ENCODE data around the gene SLC4A9. TPM values are rescaled to one million over a fixed set of nuclear protein-coding genes. Genes with fewer than 3 reads are reported as not detected.
A peak's percentile ranks its signal among the peaks of the same experiment; 100 is the strongest.

The SLC4A9 gene
- total RNA-seq, 4 donors from 2014 or later, result 0.38 to 2.5 (median 0.40) TPM; not detected in 1

DNA sequence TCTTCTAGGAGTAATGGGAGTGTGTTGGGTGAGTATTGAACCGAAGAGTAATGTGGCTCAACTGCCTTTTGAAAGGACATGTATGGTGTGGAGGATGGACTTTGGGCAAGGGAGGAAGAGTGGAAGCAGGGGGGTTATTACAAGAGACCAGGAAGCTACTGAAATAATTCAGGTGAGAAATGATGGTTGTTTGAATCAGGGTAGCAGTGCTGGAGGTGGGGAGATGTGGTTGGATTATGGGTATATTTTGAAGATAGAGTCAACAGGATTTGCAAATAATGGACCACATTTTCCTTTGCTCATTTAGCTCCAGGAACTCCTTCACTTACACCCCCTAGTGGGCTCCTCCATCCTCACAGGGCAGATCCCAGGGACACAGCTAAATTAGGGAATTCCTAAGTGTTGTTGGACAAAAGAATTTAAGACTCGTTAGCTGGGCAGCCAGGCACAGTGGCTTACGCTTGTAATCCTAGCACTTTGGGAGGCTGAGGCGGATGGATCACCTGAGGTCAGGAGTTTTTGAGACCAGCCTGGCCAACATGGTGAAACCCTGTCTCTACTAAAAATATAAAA is 1.2 kb upstream of the SLC4A9 start:
- Histone ChIP-seq H3K4me3 (no peak overlapping the region), H3K9me3 (no peaks in the 10 kb centered on the region), H3K36me3 (no peaks in the 10 kb centered on the region), H3K4me1 (peaks cover 0 to 16% (median 5%) of the 10 kb centered on the region in 4 donors), H3K27ac (no peak overlapping the region), H3K27me3 (no peaks in the 10 kb centered on the region)
- no peak for DNase-seq
- TF ChIP-seq, protein P1, sequence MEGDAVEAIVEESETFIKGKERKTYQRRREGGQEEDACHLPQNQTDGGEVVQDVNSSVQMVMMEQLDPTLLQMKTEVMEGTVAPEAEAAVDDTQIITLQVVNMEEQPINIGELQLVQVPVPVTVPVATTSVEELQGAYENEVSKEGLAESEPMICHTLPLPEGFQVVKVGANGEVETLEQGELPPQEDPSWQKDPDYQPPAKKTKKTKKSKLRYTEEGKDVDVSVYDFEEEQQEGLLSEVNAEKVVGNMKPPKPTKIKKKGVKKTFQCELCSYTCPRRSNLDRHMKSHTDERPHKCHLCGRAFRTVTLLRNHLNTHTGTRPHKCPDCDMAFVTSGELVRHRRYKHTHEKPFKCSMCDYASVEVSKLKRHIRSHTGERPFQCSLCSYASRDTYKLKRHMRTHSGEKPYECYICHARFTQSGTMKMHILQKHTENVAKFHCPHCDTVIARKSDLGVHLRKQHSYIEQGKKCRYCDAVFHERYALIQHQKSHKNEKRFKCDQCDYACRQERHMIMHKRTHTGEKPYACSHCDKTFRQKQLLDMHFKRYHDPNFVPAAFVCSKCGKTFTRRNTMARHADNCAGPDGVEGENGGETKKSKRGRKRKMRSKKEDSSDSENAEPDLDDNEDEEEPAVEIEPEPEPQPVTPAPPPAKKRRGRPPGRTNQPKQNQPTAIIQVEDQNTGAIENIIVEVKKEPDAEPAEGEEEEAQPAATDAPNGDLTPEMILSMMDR (IDR thresholded peaks at IDR 0.05), result peak in 3 of 6 experiments; percentile 5 to 15 (median 10)
- TF ChIP-seq POLR2A (IDR thresholded peaks at IDR 0.05), result no peak

GRCh38 chr5:140360681-140361479 is 886 bp downstream of the SLC4A9 start:
- H3K4me3 ChIP-seq, result no peak overlapping the region
- no peak for TF ChIP-seq POLR2A (IDR thresholded peaks at IDR 0.05)
- TF ChIP-seq, protein P1 (IDR thresholded peaks at IDR 0.05), result no peak
- peaks cover 0 to 16% (median 5%) of the 10 kb centered on the region in 4 donors for H3K4me1 ChIP-seq
- no peaks in the 10 kb centered on the region for H3K27me3 ChIP-seq
- no peaks in the 10 kb centered on the region for H3K9me3 ChIP-seq
- no peak for DNase-seq
- no peak overlapping the region for H3K27ac ChIP-seq
- no peaks in the 10 kb centered on the region for H3K36me3 ChIP-seq

DNA sequence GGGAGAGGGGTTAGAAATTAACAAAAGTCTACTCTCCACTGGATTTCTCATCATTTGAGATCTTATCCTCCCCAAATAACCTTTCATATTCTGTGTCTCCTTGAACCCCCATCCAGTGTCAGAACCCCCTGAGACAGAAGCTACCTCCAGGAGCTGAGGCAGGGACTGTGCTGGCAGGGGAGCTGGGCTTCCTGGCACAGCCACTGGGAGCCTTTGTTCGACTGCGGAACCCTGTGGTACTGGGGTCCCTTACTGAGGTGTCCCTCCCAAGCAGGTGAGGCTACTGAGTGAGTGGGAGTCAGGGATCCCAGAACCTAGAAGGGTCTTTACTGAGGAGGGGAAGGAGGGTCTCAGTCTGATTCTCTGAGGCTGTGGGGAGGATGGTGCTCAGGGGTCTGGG is 1.9 kb downstream of the SLC4A9 start:
- H3K27me3 ChIP-seq, result no peaks in the 10 kb centered on the region
- no peak for TF ChIP-seq POLR2A (IDR thresholded peaks at IDR 0.05)
- TF ChIP-seq, protein P1 (IDR thresholded peaks at IDR 0.05), result no peak
- no peaks in the 10 kb centered on the region for H3K9me3 ChIP-seq
- no peak for DNase-seq
- H3K4me3 ChIP-seq, result no peak overlapping the region
- H3K36me3 ChIP-seq, result no peaks in the 10 kb centered on the region
- H3K27ac ChIP-seq, result no peak overlapping the region
- peaks cover 0 to 16% (median 5%) of the 10 kb centered on the region in 4 donors for H3K4me1 ChIP-seq

GRCh38 chr5:140362311-140362710 is 2.3 kb downstream of the SLC4A9 start:
- H3K27ac ChIP-seq, result no peak overlapping the region
- TF ChIP-seq, protein P1 (IDR thresholded peaks at IDR 0.05), result no peak
- no peak for TF ChIP-seq POLR2A (IDR thresholded peaks at IDR 0.05)
- H3K4me3 ChIP-seq, result no peak overlapping the region

GRCh38 chr5:140362875-140363630 is 3.1 kb downstream of the SLC4A9 start:
- Histone ChIP-seq H3K36me3 (no peaks in the 10 kb centered on the region), H3K4me1 (peaks cover 0 to 7% (median 5%) of the 10 kb centered on the region in 4 donors), H3K27ac (no peak overlapping the region), H3K9me3 (no peaks in the 10 kb centered on the region), H3K4me3 (peak overlapping the region; percentile 13 to 50 (median 38)), H3K27me3 (no peaks in the 10 kb centered on the region)
- no peak for TF ChIP-seq POLR2A (IDR thresholded peaks at IDR 0.05)
- TF ChIP-seq, protein P1 (IDR thresholded peaks at IDR 0.05), result peak; percentile 48 to 98 (median 90)
- peak; percentile 73 to 91 (median 90) for DNase-seq

More at GRCh38 chr5:140362311-140362710, 2.3 kb downstream of the SLC4A9 start:
- Histone ChIP-seq H3K36me3 (no peaks in the 10 kb centered on the region), H3K4me1 (peaks cover 0 to 14% (median 5%) of the 10 kb centered on the region in 4 donors), H3K27me3 (no peaks in the 10 kb centered on the region), H3K9me3 (no peaks in the 10 kb centered on the region)
- no peak for DNase-seq
